ENCODE data around the gene AOPEP.

The AOPEP gene

DNA sequence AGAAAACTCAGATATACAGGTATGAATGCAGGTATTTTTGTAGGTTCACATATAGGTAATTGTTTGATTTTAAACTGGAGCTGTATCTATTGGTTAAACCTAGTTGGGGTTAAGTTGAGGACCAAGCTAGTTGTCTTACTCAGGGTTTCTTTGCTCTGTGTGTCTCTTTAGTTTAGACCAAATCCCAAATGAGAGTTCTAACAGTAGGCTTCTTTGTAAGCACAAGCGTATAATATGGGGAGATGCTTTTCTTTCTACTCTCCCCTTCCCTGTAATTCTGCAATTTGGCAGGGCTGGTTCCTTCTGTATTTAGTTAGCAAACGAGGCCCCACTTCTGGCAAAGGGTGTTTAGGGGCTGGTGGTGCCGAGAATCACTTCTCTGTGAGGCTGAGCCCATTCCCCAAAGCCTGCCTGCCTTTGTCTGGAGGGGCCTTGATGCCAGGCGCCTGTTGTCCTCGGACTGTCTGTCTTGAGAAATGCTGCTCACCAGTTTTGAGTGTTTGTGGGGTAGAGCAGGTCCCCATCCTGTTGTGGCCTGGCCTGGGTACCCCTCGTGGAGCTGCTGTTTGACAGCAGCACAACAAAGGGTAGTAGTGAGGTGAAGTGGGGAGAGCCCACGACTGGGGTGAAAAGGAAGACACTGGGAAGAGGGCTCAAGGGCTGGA, 331.8 kb downstream of the AOPEP start:
- Histone ChIP-seq H3K4me2 (ENCODE audit: low read depth, low read length, poor library complexity, severe bottlenecking) (no peak overlapping the region), H3K9me3 (ENCODE audit: insufficient read depth, low read length) (no peaks in the 10 kb centered on the region), H3F3A (ENCODE audit: insufficient read depth) (no peaks in the 10 kb centered on the region), H3K79me2 (ENCODE audit: insufficient read depth, low read length) (no peaks in the 10 kb centered on the region), H3K36me3 (ENCODE audit: low read length) (no peaks in the 10 kb centered on the region), H3K9ac (ENCODE audit: low read length) (no peak overlapping the region), H3K27me3 (ENCODE audit: low read length) (no peaks in the 10 kb centered on the region), H2AFZ (ENCODE audit: low read depth, low read length, severe bottlenecking) (no peak overlapping the region), H3K27ac (ENCODE audit: low read depth, low read length) (no peak overlapping the region), H4K20me1 (ENCODE audit: low read depth, low read length) (no peaks in the 10 kb centered on the region), H3K9me2 (replicated peaks; ENCODE audit: insufficient read depth, low read length) (no peaks in the 10 kb centered on the region), H3K4me3 (ENCODE audit: insufficient read depth, low read length, poor library complexity, severe bottlenecking) (no peak overlapping the region)
- no peak for TF ChIP-seq CTCF (IDR thresholded peaks at IDR 0.05; ENCODE audit: insufficient read depth, low read length, poor library complexity, severe bottlenecking)
- no peak for TF ChIP-seq EZH2phosphoT487 (conservative IDR thresholded peaks at IDR 0.05; ENCODE audit: low read length)

- Histone ChIP-seq H3K9me2 (replicated peaks; ENCODE audit: insufficient read depth, low read length) (no peaks in the 10 kb centered on the region), H3K36me3 (ENCODE audit: low read length) (no peaks in the 10 kb centered on the region), H4K20me1 (ENCODE audit: low read depth, low read length) (no peaks in the 10 kb centered on the region), H3K9me3 (ENCODE audit: insufficient read depth, low read length) (no peaks in the 10 kb centered on the region), H3K4me3 (ENCODE audit: insufficient read depth, low read length, poor library complexity, severe bottlenecking) (no peak overlapping the region), H3K27ac (ENCODE audit: low read depth, low read length) (no peak overlapping the region), H3K9ac (ENCODE audit: low read length) (no peak overlapping the region), H3K79me2 (ENCODE audit: insufficient read depth, low read length) (no peaks in the 10 kb centered on the region), H2AFZ (ENCODE audit: low read depth, low read length, severe bottlenecking) (no peak overlapping the region), H3K4me2 (ENCODE audit: low read depth, low read length, poor library complexity, severe bottlenecking) (no peak overlapping the region), H3K27me3 (ENCODE audit: low read length) (no peaks in the 10 kb centered on the region), H3F3A (ENCODE audit: insufficient read depth) (no peaks in the 10 kb centered on the region)
- TF ChIP-seq EZH2phosphoT487 (conservative IDR thresholded peaks at IDR 0.05; ENCODE audit: low read length) (no peak), CTCF (IDR thresholded peaks at IDR 0.05; ENCODE audit: insufficient read depth, low read length, poor library complexity, severe bottlenecking) (no peak)
Measured at GRCh38 chr9:95058795-95059386, 332.4 kb downstream of the AOPEP start.

GRCh38 chr9:95060234-95060633, 333.7 kb downstream of the AOPEP start:
- TF ChIP-seq CTCF (IDR thresholded peaks at IDR 0.05; ENCODE audit: insufficient read depth, low read length, poor library complexity, severe bottlenecking) (no peak), EZH2phosphoT487 (conservative IDR thresholded peaks at IDR 0.05; ENCODE audit: low read length) (no peak)
- H3K9me2 ChIP-seq (replicated peaks; ENCODE audit: insufficient read depth, low read length): no peaks in the 10 kb centered on the region
- no peak overlapping the region for H3K4me2 ChIP-seq (ENCODE audit: low read depth, low read length, poor library complexity, severe bottlenecking)

More at GRCh38 chr9:95060234-95060633, 333.7 kb downstream of the AOPEP start:
- no peaks in the 10 kb centered on the region for H3K9me3 ChIP-seq (ENCODE audit: insufficient read depth, low read length)
- H4K20me1 ChIP-seq (ENCODE audit: low read depth, low read length): no peaks in the 10 kb centered on the region
- no peak overlapping the region for H3K9ac ChIP-seq (ENCODE audit: low read length)
- no peaks in the 10 kb centered on the region for H3K27me3 ChIP-seq (ENCODE audit: low read length)
- H3K4me3 ChIP-seq (ENCODE audit: insufficient read depth, low read length, poor library complexity, severe bottlenecking): no peak overlapping the region
- no peak overlapping the region for H3K27ac ChIP-seq (ENCODE audit: low read depth, low read length)
- H3F3A ChIP-seq (ENCODE audit: insufficient read depth): no peaks in the 10 kb centered on the region
- no peak overlapping the region for H2AFZ ChIP-seq (ENCODE audit: low read depth, low read length, severe bottlenecking)
- H3K79me2 ChIP-seq (ENCODE audit: insufficient read depth, low read length): no peaks in the 10 kb centered on the region
- H3K36me3 ChIP-seq (ENCODE audit: low read length): no peaks in the 10 kb centered on the region

Data from SU-DHL-6 (cell line).